GM12878 (cell line): Measurements from ENCODE around the gene C2. TPM values are rescaled to one million over a fixed set of nuclear protein-coding genes. Genes with fewer than 3 reads are reported as not detected.

Experiments used
- ATAC-seq: fragments of 200-7000 bp; cut with Tn5 transposase; 3 replicates; pipeline ENCODE4 v1.9.1; 2020; ENCODE audit warnings: mild to moderate bottlenecking, moderate library complexity
- BruUV-seq: library from RNA; stranded (reverse); fragments of 400-500 nt; replicated peaks from 2 replicates; lab custom pipeline; 2021; lab: Mats Ljungman, UMichigan
- CTCF ChIA-PET: fragments of 300-600 bp; sonication (Branson Sonifier 250); formaldehyde crosslinking; extraction: SDS; loops from one replicate; lab custom pipeline; 2021; ENCODE audit warnings: inconsistent platforms; lab: Yijun Ruan, JAX
- POLR2A ChIA-PET: fragments of 350-600 bp; formaldehyde crosslinking; extraction: SDS; loops from one replicate; lab custom pipeline; 2021; ENCODE audit warnings: inconsistent platforms; lab: Charles Lee
- RAD21 ChIA-PET: fragments of 300-600 bp; sonication (Branson Sonifier 250); formaldehyde crosslinking; loops from one replicate; lab custom pipeline; 2023; ENCODE audit warnings: antibody characterized with exemption; ENCODE audit not compliant: unreplicated experiment; lab: Charles Lee
- SMC1A ChIA-PET: fragments of 300-600 bp; sonication (Branson Sonifier 250); formaldehyde crosslinking; loops from one replicate; lab custom pipeline; 2023; ENCODE audit not compliant: unreplicated experiment, uncharacterized antibody; lab: Charles Lee
- DNase-seq: peaks from one replicate; pipeline ENCODE4 v3.0.0-alpha.2; 2011; ENCODE audit warnings: low read depth, low spot score
- FAIRE-seq: peaks from 3 replicates; lab custom pipeline; 2011; peaks lifted over from hg19 to GRCh38; lab: Jason Lieb, UNC
- H2AFZ ChIP-seq: 2 replicates; pipeline ENCODE4 v1.6.0; 2011; ENCODE audit warnings: low read depth, low read length, control low read depth; ENCODE audit not compliant: control insufficient read depth
- H3K27ac ChIP-seq: 2 replicates; pipeline ENCODE4 v1.5.1; 2011; ENCODE audit warnings: control low read depth; ENCODE audit not compliant: control insufficient read depth, insufficient read depth
- H3K27me3 ChIP-seq, 2 experiments: replicated peaks in 1 of 2; 2 replicates each; pipeline versions ENCODE4 v1.6.0 to v1.6.1; 2011; ENCODE audit warnings: low read length in 1 of 2; ENCODE audit not compliant: control insufficient read depth in 2 of 2, insufficient read depth in 2 of 2
- H3K36me3 ChIP-seq, 2 experiments: 2 replicates each; pipeline ENCODE4 v1.5.1; 2011; ENCODE audit warnings: low read length in 1 of 2; ENCODE audit not compliant: control insufficient read depth in 2 of 2, insufficient read depth in 2 of 2
- H3K4me1 ChIP-seq: 2 replicates; pipeline ENCODE4 v1.6.1; 2011; ENCODE audit warnings: mild to moderate bottlenecking, low read length, moderate library complexity, mixed read lengths; ENCODE audit not compliant: control insufficient read depth, insufficient read depth
- H3K4me2 ChIP-seq: 2 replicates; pipeline ENCODE4 v1.6.0; 2011; ENCODE audit warnings: control low read depth; ENCODE audit not compliant: control insufficient read depth, insufficient read depth
- H3K4me3 ChIP-seq: fragments of 200-600 bp; sonication (generic); 2 replicates; pipeline ENCODE4 v1.5.1; 2016
- H3K79me2 ChIP-seq: 2 replicates; pipeline ENCODE4 v1.6.0; 2011; ENCODE audit warnings: low read length; ENCODE audit not compliant: control insufficient read depth, insufficient read depth
- H3K9ac ChIP-seq: 2 replicates; pipeline ENCODE4 v1.8.0; 2011; ENCODE audit warnings: low read length, control low read depth, mixed read lengths; ENCODE audit not compliant: control insufficient read depth, insufficient read depth
- H3K9me3 ChIP-seq: replicated peaks from 3 replicates; pipeline ENCODE4 v1.5.1; 2011; ENCODE audit warnings: mild to moderate bottlenecking, low read length; ENCODE audit not compliant: control insufficient read depth, insufficient read depth
- H4K20me1 ChIP-seq: 2 replicates; pipeline ENCODE4 v1.6.0; 2011; ENCODE audit not compliant: control insufficient read depth, insufficient read depth
- ASH2L ChIP-seq: fragments of 300-600, 200-600 bp; sonication (generic); IDR thresholded peaks from 2 replicates; pipeline ENCODE4 v1.6.1; 2017; ENCODE audit warnings: low read depth, mild to moderate bottlenecking, borderline replicate concordance
- BMI1 ChIP-seq: fragments of 450-650 bp; IDR thresholded peaks from 2 replicates; pipeline ENCODE4 v1.6.1; 2016; ENCODE audit warnings: mild to moderate bottlenecking, moderate library complexity, borderline replicate concordance
- CHD2 ChIP-seq: IDR thresholded peaks from 2 replicates; pipeline ENCODE4 v1.6.1; 2011; ENCODE audit warnings: low read depth, low read length, improper control_type of control experiment, borderline replicate concordance
- CHD4 ChIP-seq: fragments of 200-600 bp; sonication (generic); IDR thresholded peaks from 2 replicates; pipeline ENCODE4 v1.6.1; 2016; ENCODE audit warnings: mild to moderate bottlenecking
- FOXM1 ChIP-seq: IDR thresholded peaks from 2 replicates; pipeline ENCODE4 v1.6.1; 2012; ENCODE audit warnings: low read depth, mild to moderate bottlenecking, inconsistent platforms, low read length, moderate library complexity
- KDM1A ChIP-seq: fragments of 200-600 bp; sonication (generic); IDR thresholded peaks from 2 replicates; pipeline ENCODE4 v1.6.1; 2016; ENCODE audit warnings: borderline replicate concordance
- SRF ChIP-seq, 2 experiments: IDR thresholded peaks; 2 replicates each; pipeline ENCODE4 v1.6.1; 2011; ENCODE audit warnings: low read depth in 2 of 2, low read length in 2 of 2, mild to moderate bottlenecking in 1 of 2, moderate library complexity in 1 of 2
- TCF3 ChIP-seq: IDR thresholded peaks from 2 replicates; pipeline ENCODE4 v1.6.1; 2012; ENCODE audit warnings: low read depth, mild to moderate bottlenecking, low read length, borderline replicate concordance; ENCODE audit not compliant: insufficient read depth
- WRNIP1 ChIP-seq: IDR thresholded peaks from 2 replicates; pipeline ENCODE4 v1.6.1; 2011; ENCODE audit warnings: low read depth, low read length, improper control_type of control experiment, borderline replicate concordance
- YY1 ChIP-seq: IDR thresholded peaks from 2 replicates; pipeline ENCODE4 v1.6.1; 2011; ENCODE audit warnings: low read depth, mild to moderate bottlenecking, low read length
- ZNF24 ChIP-seq: fragments of 450-650 bp; IDR thresholded peaks from 2 replicates; pipeline ENCODE4 v1.6.1; 2017; ENCODE audit warnings: antibody characterized with exemption, mild to moderate bottlenecking
- ZNF622 ChIP-seq: fragments of 450-650 bp; IDR thresholded peaks from 2 replicates; pipeline ENCODE4 v1.6.1; 2017; ENCODE audit warnings: mild to moderate bottlenecking, inconsistent platforms
- ZSCAN29 ChIP-seq: fragments of 450-650 bp; IDR thresholded peaks from 2 replicates; pipeline ENCODE4 v1.6.1; 2017; ENCODE audit warnings: mild to moderate bottlenecking, moderate library complexity
- WGBS: methylation state at CpG from one replicate; pipeline ENCODE4 v1.1.6; 2016; ENCODE audit warnings: low lambda C conversion rate; ENCODE audit not compliant: insufficient replicate concordance, insufficient coverage; ENCODE audit errors: missing lambda C conversion rate; 5-methylcytosine and 5-hydroxymethylcytosine counted together
- in situ Hi-C: fragments of 300-500 bp; cut with MboI; formaldehyde crosslinking; loops from 9 replicates; pipeline ENCODE4 v1.14.3; 2018; ENCODE audit warnings: mixed read lengths
- intact Hi-C: fragments of 100-400 bp; cut with micrococcal nuclease; formaldehyde crosslinking; loops from one replicate; pipeline ENCODE4 v1.14.2; 2022; ENCODE audit not compliant: unreplicated experiment
- polyA plus RNA-seq, 11 experiments: library from polyadenylated mRNA; depleted of rRNA in 4 of 11; unstranded in 6 of 11; stranded (reverse) in 5 of 11; fragments of >200 nt; fragmentation: Nextera tagmentation in 4 of 11; fragmentation: Illumina TruSeq in 1 of 11; extraction: Ambion mirVana in 4 of 11; extraction: Trizol in 1 of 11; gene quantifications; 1 replicate in 1 of 11; 2 replicates in 10 of 11; pipeline versions ENCODE4 v1.2.1 to v1.2.3, GENCODE V29; 2011 to 2016; ENCODE audit warnings: inconsistent platforms in 2 of 11, missing spikeins in 2 of 11, low read depth in 1 of 11
- total RNA-seq, 4 experiments: library from RNA; depleted of rRNA in 3 of 4; stranded (reverse); fragments of >200 nt in 3 of 4; fragmentation: Illumina TruSeq in 1 of 4; extraction: Trizol in 1 of 4; gene quantifications; 2 replicates each; pipeline versions ENCODE4 v1.2.1 to v1.2.3, GENCODE V29; 2013 to 2021
- TF ChIP-seq, protein P1 (sequence below), 3 experiments: IDR thresholded peaks in 2 of 3; conservative IDR thresholded peaks in 1 of 3; 2 replicates each; pipeline ENCODE4 v1.5.1; 2011; ENCODE audit warnings: low read depth in 3 of 3, low read length in 3 of 3, mild to moderate bottlenecking in 3 of 3, control low read depth in 2 of 3, moderate library complexity in 2 of 3, inconsistent platforms in 1 of 3, mixed read lengths in 1 of 3; ENCODE audit not compliant: control insufficient read depth in 2 of 3, insufficient read depth in 1 of 3; ENCODE audit errors: extremely low read depth in 1 of 3
- TF ChIP-seq, protein P2 (sequence below): fragments of 450-650 bp; IDR thresholded peaks from 2 replicates; pipeline ENCODE4 v1.6.1; 2016; ENCODE audit warnings: mild to moderate bottlenecking
- TF ChIP-seq, protein P3 (sequence below): IDR thresholded peaks from 2 replicates; pipeline ENCODE4 v1.6.1; 2012; ENCODE audit warnings: low read depth, low read length, improper control_type of control experiment
- TF ChIP-seq, protein P4 (sequence below): fragments of 450-650 bp; IDR thresholded peaks from 2 replicates; pipeline ENCODE4 v1.6.1; 2014; ENCODE audit warnings: mild to moderate bottlenecking

Gene C2
- total and polyA plus RNA-seq, 10 of the 15 experiments (the other 5 are each of a cell fraction or from before 2014, with no cell fraction given): 0.06 to 0.97 (median 0.21) TPM; not detected in 5

DNA sequence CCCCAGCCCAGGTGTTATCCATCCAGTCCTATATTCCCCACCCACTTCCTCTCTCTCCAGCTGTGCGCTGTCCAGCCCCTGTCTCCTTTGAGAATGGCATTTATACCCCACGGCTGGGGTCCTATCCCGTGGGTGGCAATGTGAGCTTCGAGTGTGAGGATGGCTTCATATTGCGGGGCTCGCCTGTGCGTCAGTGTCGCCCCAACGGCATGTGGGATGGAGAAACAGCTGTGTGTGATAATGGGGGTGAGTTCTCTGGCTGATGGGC, 1.1 kb downstream of the C2 start:
- WGBS: 69% methylated on average over 9 of the region's 9 CpGs
- DNase-seq (no peak), FAIRE-seq (no peak), ATAC-seq (no peak)
- ChIA-PET POLR2A (interaction anchor here (0.5 kb wide), 1 partner anchor 367 kb away, joined by 7 read pairs; no protein-coding TSS in a partner anchor), SMC1A (no interaction called here), CTCF (no interaction called here), RAD21 (no interaction called here)
- H3K4me1 ChIP-seq: no peaks in the 10 kb centered on the region
- H3K36me3 ChIP-seq: no peaks in the 10 kb centered on the region
- no peak overlapping the region for H2AFZ ChIP-seq
- BruUV-seq: no TSS peak
- no peak overlapping the region for H3K27ac ChIP-seq
- intact Hi-C loops: no loop called here
- in situ Hi-C loops: no loop called here
- H3K27me3 ChIP-seq: no peaks in the 10 kb centered on the region
- no peaks in the 10 kb centered on the region for H3K79me2 ChIP-seq
- no peak overlapping the region for H3K4me2 ChIP-seq
- H3K9me3 ChIP-seq: peaks cover 1% of the 10 kb centered on the region; the same call in 1 of the 3 replicates
- no peak overlapping the region for H3K4me3 ChIP-seq
- H3K9ac ChIP-seq: no peak overlapping the region
- TF ChIP-seq, protein P1, sequence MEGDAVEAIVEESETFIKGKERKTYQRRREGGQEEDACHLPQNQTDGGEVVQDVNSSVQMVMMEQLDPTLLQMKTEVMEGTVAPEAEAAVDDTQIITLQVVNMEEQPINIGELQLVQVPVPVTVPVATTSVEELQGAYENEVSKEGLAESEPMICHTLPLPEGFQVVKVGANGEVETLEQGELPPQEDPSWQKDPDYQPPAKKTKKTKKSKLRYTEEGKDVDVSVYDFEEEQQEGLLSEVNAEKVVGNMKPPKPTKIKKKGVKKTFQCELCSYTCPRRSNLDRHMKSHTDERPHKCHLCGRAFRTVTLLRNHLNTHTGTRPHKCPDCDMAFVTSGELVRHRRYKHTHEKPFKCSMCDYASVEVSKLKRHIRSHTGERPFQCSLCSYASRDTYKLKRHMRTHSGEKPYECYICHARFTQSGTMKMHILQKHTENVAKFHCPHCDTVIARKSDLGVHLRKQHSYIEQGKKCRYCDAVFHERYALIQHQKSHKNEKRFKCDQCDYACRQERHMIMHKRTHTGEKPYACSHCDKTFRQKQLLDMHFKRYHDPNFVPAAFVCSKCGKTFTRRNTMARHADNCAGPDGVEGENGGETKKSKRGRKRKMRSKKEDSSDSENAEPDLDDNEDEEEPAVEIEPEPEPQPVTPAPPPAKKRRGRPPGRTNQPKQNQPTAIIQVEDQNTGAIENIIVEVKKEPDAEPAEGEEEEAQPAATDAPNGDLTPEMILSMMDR (IDR thresholded peaks at IDR 0.05 in 2 of 3, conservative IDR thresholded peaks at IDR 0.05 in 1 of 3; ENCODE audit: control insufficient read depth in 2 of 3, extremely low read depth in 1 of 3, insufficient read depth in 1 of 3, low read depth in 3 of 3, low read length in 3 of 3): no peak
- TF ChIP-seq ZSCAN29 (no peak), ZNF622 (no peak), CHD2 (no peak), WRNIP1 (no peak), TCF3 (no peak), ZNF24 (no peak), YY1 (no peak), SRF (IDR thresholded peaks at IDR 0.05; ENCODE audit: low read depth in 2 of 2, low read length in 2 of 2) (no peak), BMI1 (no peak), ASH2L (no peak), KDM1A (no peak), FOXM1 (no peak), CHD4 (no peak)
- TF ChIP-seq, protein P2, sequence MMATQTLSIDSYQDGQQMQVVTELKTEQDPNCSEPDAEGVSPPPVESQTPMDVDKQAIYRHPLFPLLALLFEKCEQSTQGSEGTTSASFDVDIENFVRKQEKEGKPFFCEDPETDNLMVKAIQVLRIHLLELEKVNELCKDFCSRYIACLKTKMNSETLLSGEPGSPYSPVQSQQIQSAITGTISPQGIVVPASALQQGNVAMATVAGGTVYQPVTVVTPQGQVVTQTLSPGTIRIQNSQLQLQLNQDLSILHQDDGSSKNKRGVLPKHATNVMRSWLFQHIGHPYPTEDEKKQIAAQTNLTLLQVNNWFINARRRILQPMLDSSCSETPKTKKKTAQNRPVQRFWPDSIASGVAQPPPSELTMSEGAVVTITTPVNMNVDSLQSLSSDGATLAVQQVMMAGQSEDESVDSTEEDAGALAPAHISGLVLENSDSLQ: no peak
- TF ChIP-seq, protein P3, sequence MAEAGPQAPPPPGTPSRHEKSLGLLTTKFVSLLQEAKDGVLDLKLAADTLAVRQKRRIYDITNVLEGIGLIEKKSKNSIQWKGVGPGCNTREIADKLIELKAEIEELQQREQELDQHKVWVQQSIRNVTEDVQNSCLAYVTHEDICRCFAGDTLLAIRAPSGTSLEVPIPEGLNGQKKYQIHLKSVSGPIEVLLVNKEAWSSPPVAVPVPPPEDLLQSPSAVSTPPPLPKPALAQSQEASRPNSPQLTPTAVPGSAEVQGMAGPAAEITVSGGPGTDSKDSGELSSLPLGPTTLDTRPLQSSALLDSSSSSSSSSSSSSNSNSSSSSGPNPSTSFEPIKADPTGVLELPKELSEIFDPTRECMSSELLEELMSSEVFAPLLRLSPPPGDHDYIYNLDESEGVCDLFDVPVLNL: no peak
- TF ChIP-seq, protein P4, sequence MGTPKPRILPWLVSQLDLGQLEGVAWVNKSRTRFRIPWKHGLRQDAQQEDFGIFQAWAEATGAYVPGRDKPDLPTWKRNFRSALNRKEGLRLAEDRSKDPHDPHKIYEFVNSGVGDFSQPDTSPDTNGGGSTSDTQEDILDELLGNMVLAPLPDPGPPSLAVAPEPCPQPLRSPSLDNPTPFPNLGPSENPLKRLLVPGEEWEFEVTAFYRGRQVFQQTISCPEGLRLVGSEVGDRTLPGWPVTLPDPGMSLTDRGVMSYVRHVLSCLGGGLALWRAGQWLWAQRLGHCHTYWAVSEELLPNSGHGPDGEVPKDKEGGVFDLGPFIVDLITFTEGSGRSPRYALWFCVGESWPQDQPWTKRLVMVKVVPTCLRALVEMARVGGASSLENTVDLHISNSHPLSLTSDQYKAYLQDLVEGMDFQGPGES: no peak
- H4K20me1 ChIP-seq: no peaks in the 10 kb centered on the region
